Neutrophil (primary cell): ENCODE results near the gene GBP7.

Experiments used
- H3K27ac ChIP-seq: fragments of 200-600 bp; sonication (generic); 2 replicates; pipeline ENCODE4 v1.5.1; 2016; ENCODE audit warnings: mild to moderate bottlenecking, moderate library complexity
- H3K27me3 ChIP-seq: fragments of 200-600 bp; sonication (generic); 2 replicates; pipeline ENCODE4 v1.6.0; 2016; ENCODE audit warnings: mild to moderate bottlenecking
- H3K36me3 ChIP-seq: fragments of 200-600 bp; sonication (generic); 2 replicates; pipeline ENCODE4 v1.5.1; 2017
- H3K4me1 ChIP-seq, 2 experiments: fragments of 200-600 bp in 1 of 2; sonication (generic) in 1 of 2; 1 replicate in 1 of 2; 2 replicates in 1 of 2; pipeline versions ENCODE4 v1.5.1 to v1.6.1; 2013 to 2016; ENCODE audit warnings: low read depth in 1 of 2, low read length in 1 of 2, mild to moderate bottlenecking in 1 of 2, moderate library complexity in 1 of 2; ENCODE audit not compliant: control insufficient read depth in 1 of 2, insufficient read depth in 1 of 2
- H3K4me3 ChIP-seq, 2 experiments: fragments of 200-600 bp in 1 of 2; sonication (generic) in 1 of 2; 1 replicate in 1 of 2; 2 replicates in 1 of 2; pipeline ENCODE4 v1.5.1; 2013 to 2016; ENCODE audit warnings: low read depth in 1 of 2, low read length in 1 of 2, mild to moderate bottlenecking in 1 of 2, moderate library complexity in 1 of 2
- H3K9me3 ChIP-seq: fragments of 200-600 bp; sonication (generic); 2 replicates; pipeline ENCODE4 v1.5.1; 2016
- TF ChIP-seq, protein P1 (sequence below): fragments of 200-600 bp; sonication (generic); IDR thresholded peaks from 2 replicates; pipeline ENCODE4 v1.5.1; 2016; ENCODE audit warnings: antibody characterized with exemption

Gene GBP7

DNA sequence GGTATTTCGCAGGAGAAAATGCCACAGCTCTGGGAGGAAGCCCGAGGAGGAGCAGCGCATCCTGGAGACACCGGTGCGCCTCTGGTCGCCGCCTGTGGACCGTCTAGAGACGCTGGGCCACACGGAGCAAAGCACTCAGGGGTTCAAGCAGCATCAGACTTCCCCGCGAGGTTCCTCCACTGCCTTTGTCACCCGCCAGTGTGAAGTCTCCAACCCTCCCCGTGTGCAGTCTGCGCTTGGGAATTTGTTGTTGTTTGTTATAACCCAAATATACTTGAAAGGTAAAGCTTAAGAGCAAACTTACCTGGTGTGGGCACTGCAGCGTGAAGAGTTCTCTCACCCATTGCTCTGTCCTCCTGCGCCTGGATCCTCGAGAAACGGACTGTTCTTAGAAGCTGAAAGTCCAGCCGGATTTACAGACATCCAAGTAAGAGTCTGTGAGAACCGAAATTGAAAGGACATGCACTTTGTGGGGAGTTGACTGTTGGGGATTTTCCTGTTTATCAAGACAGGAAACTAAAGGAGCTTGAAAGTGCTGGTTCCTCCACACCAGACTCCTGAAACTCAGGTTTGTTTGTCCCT is 22.8 kb upstream of the GBP7 start, which contains the start of gene GBP4:
GBP4 (minus strand) TSS at position 452 of the 582 bp plus-strand sequence; CDS start at position 344, 108 bp downstream.
- peaks cover 4 to 20% of the 10 kb centered on the region in 2 experiments for H3K4me1 ChIP-seq
- TF ChIP-seq, protein P1, sequence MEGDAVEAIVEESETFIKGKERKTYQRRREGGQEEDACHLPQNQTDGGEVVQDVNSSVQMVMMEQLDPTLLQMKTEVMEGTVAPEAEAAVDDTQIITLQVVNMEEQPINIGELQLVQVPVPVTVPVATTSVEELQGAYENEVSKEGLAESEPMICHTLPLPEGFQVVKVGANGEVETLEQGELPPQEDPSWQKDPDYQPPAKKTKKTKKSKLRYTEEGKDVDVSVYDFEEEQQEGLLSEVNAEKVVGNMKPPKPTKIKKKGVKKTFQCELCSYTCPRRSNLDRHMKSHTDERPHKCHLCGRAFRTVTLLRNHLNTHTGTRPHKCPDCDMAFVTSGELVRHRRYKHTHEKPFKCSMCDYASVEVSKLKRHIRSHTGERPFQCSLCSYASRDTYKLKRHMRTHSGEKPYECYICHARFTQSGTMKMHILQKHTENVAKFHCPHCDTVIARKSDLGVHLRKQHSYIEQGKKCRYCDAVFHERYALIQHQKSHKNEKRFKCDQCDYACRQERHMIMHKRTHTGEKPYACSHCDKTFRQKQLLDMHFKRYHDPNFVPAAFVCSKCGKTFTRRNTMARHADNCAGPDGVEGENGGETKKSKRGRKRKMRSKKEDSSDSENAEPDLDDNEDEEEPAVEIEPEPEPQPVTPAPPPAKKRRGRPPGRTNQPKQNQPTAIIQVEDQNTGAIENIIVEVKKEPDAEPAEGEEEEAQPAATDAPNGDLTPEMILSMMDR, result no peak

DNA sequence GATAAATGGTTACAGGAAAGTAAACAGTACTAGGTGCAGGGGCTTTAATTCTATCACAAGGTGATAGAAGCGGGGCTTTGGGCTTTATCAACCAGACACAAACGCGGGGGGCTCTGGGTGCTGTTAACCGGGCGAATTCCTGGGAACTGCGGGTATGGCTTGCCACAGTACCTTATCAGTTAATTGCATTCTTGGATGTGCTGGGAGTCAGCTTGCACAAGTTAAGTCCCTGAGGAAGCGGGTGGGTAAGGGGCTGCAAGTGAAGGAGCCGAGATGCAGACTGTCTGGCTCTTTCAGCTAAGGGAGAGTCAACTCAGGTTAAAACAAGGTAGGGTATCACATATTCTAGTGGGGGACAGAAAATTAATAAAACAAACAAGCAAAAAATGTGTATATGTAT is 22.3 kb upstream of the GBP7 start:
- Histone ChIP-seq H3K4me3 (peak overlapping the region; percentile 29 to 51), H3K9me3 (no peaks in the 10 kb centered on the region), H3K27me3 (peaks cover 36% of the 10 kb centered on the region), H3K4me1 (peaks cover 4 to 20% of the 10 kb centered on the region in 2 experiments), H3K36me3 (no peaks in the 10 kb centered on the region), H3K27ac (peak overlapping the region; percentile 57)
- TF ChIP-seq, protein P1, result no peak

More for the DNA sequence above, 22.8 kb upstream of the GBP7 start, which contains the start of gene GBP4:
- H3K4me3 ChIP-seq, result peak within 1 kb of the TSS; percentile 29 to 51
- H3K9me3 ChIP-seq, result no peaks in the 10 kb centered on the region
- peak within 1 kb of the TSS; percentile 57 for H3K27ac ChIP-seq
- H3K27me3 ChIP-seq, result peaks cover 36% of the 10 kb centered on the region
- H3K36me3 ChIP-seq, result no peaks in the 10 kb centered on the region

DNA sequence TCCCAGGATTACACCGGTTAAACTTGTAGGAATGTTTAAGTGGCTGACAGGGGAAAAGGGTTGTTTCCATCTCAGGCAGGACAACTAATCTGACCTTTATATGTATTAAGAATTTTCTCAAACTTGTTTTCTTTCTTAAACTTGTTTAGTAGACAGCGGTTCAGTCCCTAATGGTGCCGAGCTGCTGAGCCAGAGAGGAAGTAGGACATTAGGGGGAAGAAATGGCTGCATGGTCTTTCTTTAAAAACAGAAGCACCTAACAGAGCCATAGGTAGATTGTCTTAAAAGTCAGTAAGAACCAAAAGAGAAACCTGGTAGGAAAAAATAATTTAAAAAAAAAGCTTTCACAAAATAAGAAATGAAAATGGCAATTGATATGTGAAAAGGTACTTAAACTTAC is 19.7 kb upstream of the GBP7 start:
- Histone ChIP-seq H3K9me3 (no peaks in the 10 kb centered on the region), H3K27me3 (peaks cover 36% of the 10 kb centered on the region), H3K4me3 (no peak overlapping the region)

DNA sequence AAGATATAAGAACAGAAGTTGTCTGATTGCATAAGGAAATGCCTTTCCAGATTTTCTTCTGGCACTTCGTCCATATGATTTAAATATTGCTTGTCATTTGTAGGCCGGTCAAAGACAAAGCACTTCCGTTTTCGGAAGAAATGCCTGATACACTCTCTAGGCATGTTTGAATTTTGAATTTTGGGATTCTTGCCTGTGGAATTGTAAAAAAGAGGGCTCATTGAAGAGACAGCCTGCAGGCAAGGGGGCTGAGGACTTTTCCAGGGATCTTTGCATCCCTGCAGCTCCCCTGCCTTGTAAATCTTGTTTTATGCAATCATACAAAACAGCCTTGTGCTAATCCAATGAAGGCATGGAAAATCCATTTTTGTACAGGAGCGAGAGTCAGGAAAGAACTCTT is 15.5 kb upstream of the GBP7 start:
- peaks cover 4% of the 10 kb centered on the region for H3K27me3 ChIP-seq
- H3K4me1 ChIP-seq, result no peaks in the 10 kb centered on the region
- H3K36me3 ChIP-seq, result no peaks in the 10 kb centered on the region
- H3K27ac ChIP-seq, result no peak overlapping the region
- H3K4me3 ChIP-seq, result no peak overlapping the region
- TF ChIP-seq, protein P1, result no peak
- H3K9me3 ChIP-seq, result no peaks in the 10 kb centered on the region

More for the DNA sequence above, 19.7 kb upstream of the GBP7 start:
- TF ChIP-seq, protein P1, result no peak
- H3K4me1 ChIP-seq, result peaks cover 4 to 20% of the 10 kb centered on the region in 2 experiments
- no peaks in the 10 kb centered on the region for H3K36me3 ChIP-seq
- no peak overlapping the region for H3K27ac ChIP-seq

DNA sequence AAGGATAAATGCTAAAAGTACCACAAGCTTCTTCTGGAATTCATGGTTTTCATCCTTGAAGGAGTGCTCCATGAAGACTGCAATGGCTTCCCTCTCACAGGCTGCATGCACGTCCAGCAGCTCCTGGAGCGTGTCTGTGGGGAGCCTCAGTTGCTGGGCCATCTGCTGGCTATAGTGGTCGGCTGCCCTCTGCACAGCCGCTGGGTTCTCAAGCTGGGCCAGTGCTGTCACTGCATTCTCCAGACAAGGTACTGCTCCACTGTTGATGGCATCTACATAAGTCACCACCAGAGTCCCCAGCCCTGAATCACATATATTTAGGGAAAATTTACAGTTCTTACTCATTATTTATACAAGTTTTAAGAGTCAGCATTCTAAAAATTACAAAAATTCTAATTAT is 14.2 kb upstream of the GBP7 start:
- Histone ChIP-seq H3K36me3 (no peaks in the 10 kb centered on the region), H3K9me3 (no peaks in the 10 kb centered on the region), H3K27ac (no peak overlapping the region)

More for the DNA sequence above, 14.2 kb upstream of the GBP7 start:
- Histone ChIP-seq H3K4me3 (no peak overlapping the region), H3K27me3 (no peaks in the 10 kb centered on the region), H3K4me1 (no peaks in the 10 kb centered on the region)
- TF ChIP-seq, protein P1, result no peak
